GM12801 (cell line): ENCODE measurements around the gene SLC12A5.

ENCODE experiments used
- CTCF ChIP-seq: IDR thresholded peaks from one replicate; pipeline ENCODE4 v1.5.1; 2011; ENCODE audit warnings: control low read depth; ENCODE audit not compliant: insufficient read length; ENCODE audit errors: extremely low read depth

The SLC12A5 gene

GRCh38 chr20:46074006-46074405 is 45.0 kb downstream of the SLC12A5 start:
- no peak for TF ChIP-seq CTCF

GRCh38 chr20:46076806-46077205 is 47.8 kb downstream of the SLC12A5 start:
- no peak for TF ChIP-seq CTCF

- no peak for TF ChIP-seq CTCF
These were observed 48.8 kb downstream of the SLC12A5 start for GRCh38 chr20:46077642-46078305.

- TF ChIP-seq CTCF, result no peak
These were observed 49.9 kb downstream of the SLC12A5 start for GRCh38 chr20:46078954-46079353.

- TF ChIP-seq CTCF, result no peak
These were observed 52.1 kb downstream of the SLC12A5 start for GRCh38 chr20:46081074-46081473.

GRCh38 chr20:46083101-46083500 is 54.1 kb downstream of the SLC12A5 start:
- no peak for TF ChIP-seq CTCF

- TF ChIP-seq CTCF, result no peak
These were observed 54.6 kb downstream of the SLC12A5 start for GRCh38 chr20:46083531-46084061.

GRCh38 chr20:46084805-46085178 is 55.8 kb downstream of the SLC12A5 start:
- no peak for TF ChIP-seq CTCF
